HG02610 (cell line): ENCODE results near the gene APOO.

Source experiments
- ATAC-seq: cut with Tn5 transposase; IDR thresholded peaks from one replicate; pipeline ENCODE4 v1.9.1; 2021; ENCODE audit warnings: mild to moderate bottlenecking, moderate library complexity; ENCODE audit not compliant: unreplicated experiment

APOO gene

GRCh38 chrX:23821847-23822246 lies 85.9 kb downstream of the APOO start:
- no peak for ATAC-seq

- ATAC-seq: no peak
Observed at GRCh38 chrX:23820235-23820782, 87.4 kb downstream of the APOO start.

GRCh38 chrX:23819385-23820234 lies 88.1 kb downstream of the APOO start:
- ATAC-seq: no peak

GRCh38 chrX:23817979-23818336 lies 89.8 kb downstream of the APOO start:
- ATAC-seq: no peak

GRCh38 chrX:23816179-23816578 lies 91.6 kb downstream of the APOO start:
- ATAC-seq: no peak

- no peak for ATAC-seq
Observed at GRCh38 chrX:23815376-23815775, 92.4 kb downstream of the APOO start.

- ATAC-seq: no peak
Observed at GRCh38 chrX:23813808-23814207, 93.9 kb downstream of the APOO start.

- ATAC-seq: no peak
Observed at GRCh38 chrX:23811656-23812055, 96.1 kb downstream of the APOO start.

- no peak for ATAC-seq
Observed at GRCh38 chrX:23811108-23811651, 96.6 kb downstream of the APOO start.

GRCh38 chrX:23810279-23810678 lies 97.5 kb downstream of the APOO start:
- no peak for ATAC-seq

GRCh38 chrX:23805389-23805788 lies 102.3 kb downstream of the APOO start:
- no peak for ATAC-seq

GRCh38 chrX:23804578-23804977 lies 103.2 kb downstream of the APOO start:
- no peak for ATAC-seq

- ATAC-seq: no peak
Observed at GRCh38 chrX:23803931-23804381, 103.8 kb downstream of the APOO start.

- no peak for ATAC-seq
Observed at GRCh38 chrX:23802431-23802830, 105.3 kb downstream of the APOO start.

- no peak for ATAC-seq
Observed at GRCh38 chrX:23799469-23800065, 108.2 kb downstream of the APOO start.

- no peak for ATAC-seq
Observed at GRCh38 chrX:23797371-23798128, 110.2 kb downstream of the APOO start.

- no peak for ATAC-seq
Observed at GRCh38 chrX:23795221-23795620, 112.5 kb downstream of the APOO start.

GRCh38 chrX:23792861-23793553 lies 114.7 kb downstream of the APOO start:
- ATAC-seq: no peak

GRCh38 chrX:23790155-23790497 lies 117.6 kb downstream of the APOO start:
- ATAC-seq: no peak

GRCh38 chrX:23789386-23790154 lies 118.2 kb downstream of the APOO start:
- ATAC-seq: no peak
